GDM1 (cell line): ENCODE data around the gene KCNN4.
"Not testable (repeated sequence)": the region's sequence is repeated elsewhere in the genome, so short reads cannot be mapped to it uniquely, and the experiment has no call there.

ENCODE experiments used
- DNase-seq: peaks from one replicate; lab custom pipeline; 2025; lab: John Stamatoyannopoulos, UW

Gene KCNN4

DNA sequence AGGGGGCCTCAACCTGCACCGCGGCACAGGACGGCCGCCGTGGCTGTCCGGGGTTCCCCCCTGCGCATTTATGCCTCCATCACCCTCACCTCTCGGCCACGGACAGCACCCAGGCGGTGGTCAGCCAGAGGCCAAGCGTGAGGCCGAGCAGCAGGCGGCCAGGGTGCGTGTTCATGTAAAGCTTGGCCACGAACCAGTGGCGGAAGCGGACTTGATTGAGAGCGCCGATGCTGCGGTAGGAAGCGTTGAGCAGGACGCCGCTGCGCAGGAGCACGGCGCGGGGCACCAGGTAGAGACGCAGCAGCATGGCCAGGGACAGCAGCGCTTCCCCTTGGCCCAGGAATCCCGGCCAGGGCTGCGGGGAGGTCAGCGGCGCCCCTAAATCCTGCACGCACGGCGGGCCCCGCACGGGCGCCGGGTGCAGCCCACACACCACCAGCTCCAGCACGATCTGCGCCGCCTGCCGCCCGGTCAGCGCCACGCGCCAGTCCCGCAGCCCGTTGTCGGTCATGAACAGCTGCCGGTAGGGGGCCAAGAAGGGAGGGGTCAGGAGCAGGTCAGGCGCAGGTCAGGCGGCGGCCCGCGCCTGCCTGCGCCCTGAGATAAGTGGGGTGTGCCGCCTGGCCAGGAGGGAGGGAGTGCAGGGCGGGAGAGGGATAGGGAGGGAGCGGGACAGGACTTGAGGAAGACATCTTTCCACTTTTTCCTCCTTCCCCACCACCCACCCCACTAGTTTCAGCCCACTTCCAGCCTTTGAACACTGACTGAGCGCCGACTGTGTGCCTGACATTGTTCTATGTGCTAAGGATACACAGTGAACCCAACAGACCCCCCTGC lies 6.5 kb downstream of the KCNN4 start:
- DNase-seq, result no peak

DNA sequence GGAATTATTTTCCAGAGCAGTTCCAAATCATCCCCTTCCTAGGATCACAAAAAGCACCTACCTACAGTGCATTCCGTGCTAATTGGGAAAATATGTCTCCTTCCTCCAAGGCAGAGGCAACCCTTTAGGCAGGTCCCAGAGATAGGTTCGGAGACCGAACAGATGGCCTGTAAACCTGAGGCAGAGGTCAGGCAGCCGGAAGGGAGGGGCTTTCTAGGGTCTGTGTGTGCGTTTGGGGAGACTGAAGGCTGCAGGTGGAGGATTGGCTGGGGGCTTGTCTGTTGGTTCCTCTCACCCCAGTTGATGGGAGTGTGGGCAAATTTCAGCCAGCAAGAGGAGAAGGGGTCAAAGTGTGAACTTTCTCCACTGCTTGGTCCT lies 7.1 kb downstream of the KCNN4 start:
- DNase-seq, result no peak

DNA sequence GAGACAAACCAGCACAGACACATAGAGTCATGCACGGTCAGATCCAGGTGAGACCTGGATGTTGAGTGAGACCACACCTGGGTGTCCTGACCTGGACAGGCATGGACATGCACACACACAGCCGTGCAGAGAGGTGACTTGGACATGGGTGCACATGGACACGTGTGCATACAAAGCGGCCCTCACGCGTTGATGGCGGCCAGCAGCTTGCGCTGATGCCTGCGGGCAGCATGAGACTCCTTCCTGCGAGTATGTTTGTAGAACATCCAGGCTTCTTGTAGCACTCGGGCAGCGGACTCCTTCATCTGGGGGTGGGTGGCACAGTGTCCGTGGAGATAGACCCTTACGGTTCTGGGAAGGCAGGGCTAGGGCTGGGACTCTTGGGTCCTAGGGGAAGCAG lies 11.5 kb downstream of the KCNN4 start:
- no peak for DNase-seq

DNA sequence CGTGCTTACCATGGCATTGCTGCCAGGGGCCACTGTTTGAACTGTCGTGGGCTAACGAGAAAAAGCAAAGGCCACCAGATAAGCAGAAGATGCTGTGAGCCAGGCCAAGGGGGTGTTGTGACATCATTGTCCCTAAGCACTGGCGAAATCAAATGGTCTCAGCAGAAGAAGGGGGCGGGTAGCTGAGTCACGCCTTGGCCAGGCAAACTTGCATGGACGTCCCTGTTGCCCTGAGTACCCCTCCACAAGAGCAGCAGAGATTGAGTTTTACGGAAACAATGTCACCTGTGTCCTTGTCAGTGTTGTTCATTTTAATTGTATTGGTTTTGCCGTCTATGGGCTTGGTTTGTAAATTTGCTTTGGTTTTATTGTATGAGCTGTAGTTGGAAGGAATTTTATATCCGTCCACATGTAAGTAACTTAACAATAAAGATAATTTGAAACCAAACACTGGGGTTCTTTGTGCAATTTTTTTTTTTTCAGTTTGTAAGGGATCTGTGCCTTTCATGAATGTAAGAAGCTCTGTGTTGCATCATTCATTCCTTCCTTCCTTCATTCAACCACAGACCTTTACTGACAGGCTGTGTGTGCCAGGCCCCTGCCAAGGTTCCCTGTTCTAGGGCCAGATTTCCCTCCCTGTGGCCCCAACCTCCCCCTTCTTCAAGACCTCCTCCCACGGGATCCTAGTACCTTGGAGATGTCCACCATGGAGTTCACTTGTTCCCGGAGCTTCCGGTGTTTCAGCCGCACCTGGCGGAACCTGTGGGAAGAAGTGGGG lies 12.3 kb downstream of the KCNN4 start:
- DNase-seq, result no peak

DNA sequence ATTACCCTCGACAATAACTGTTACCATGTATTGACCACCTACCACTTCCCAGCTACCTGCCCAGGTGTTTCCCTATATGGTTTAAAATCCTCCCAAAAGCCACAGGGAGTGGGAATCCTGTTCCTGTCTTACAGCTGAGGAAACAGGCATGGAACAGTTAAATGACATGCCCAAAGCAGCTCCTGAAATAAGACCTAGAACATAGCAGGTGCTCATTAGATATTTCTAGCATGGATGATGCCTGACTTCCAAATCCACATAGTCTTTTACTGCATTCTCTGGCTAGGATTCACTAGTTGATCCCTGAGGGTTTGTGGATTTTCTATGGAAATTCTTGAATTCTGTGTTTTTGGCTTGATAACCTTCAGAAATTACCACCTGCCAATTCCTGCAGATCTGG lies 13.0 kb downstream of the KCNN4 start:
- no peak for DNase-seq

DNA sequence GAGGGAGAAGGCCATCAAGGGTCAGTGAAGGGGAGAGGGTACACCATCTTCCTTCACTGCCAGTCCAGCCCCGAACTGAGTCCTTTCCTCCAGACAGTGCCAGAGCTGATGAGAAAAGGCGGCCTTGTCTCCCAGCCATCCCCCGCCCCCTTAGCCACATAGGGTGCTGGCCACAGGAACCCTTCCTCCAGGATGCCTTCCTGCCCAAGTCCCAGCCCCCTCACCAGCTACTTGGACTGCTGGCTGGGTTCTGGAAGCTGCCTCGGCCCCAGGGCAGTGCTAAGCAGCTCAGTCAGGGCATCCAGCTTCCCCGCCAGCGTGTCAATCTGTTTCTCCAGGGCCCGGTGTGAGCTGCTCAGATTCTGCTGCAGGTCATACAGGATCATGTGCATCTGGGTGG lies 13.5 kb downstream of the KCNN4 start:
- DNase-seq, result no peak

DNA sequence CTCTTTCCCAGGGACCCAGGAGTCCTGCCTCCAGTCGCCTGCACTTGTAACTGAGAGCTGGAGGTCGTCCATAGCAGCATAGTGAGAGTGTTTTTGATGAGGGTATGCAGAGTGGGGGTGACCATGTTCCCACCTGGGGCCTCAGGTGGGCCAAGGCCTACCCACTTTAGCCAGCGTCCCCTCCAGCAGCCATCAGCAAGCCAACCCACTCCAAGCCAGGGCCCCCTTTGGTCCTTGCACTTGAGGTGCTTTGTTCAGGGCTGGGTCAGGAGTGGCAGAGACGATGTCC lies 14.1 kb downstream of the KCNN4 start:
- DNase-seq, result no peak

DNA sequence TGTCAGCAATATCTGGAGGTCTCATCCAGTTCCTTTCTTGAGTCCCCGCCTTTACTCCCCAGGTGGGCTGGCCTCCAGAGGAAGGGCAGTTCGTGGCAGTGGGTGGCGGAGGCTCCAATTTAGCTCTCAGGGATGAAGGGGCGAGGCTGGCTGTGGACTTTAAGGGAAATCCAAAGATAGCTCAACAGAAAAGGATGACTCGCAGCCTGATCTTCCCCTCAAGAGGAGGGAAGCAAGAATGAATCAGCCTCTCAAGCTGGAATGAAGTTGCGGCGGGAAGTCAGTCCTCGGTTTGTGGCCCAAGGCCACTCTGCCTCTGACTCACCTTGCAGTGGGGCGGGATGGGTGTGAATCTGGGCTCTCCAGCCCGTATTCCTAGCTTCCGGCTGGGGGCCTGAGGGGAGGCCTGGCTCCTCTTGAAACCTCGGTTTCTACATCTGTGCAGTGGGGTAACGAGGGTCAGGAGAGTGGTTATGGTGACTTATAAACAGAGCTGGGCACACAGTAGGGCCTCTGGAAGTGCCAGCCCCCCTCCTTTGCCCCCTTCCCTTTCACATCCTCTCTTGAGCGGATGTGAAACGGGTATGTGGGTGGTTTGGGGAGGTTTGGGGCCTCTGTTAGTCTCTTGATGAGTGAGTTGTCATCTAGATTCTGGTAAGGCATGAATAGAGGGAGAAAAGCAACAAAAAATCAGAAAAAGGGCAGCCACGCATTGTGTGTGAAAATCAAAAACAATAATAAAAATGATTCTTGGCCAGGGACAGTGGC lies 15.5 kb downstream of the KCNN4 start:
- DNase-seq, result peak; percentile 82

DNA sequence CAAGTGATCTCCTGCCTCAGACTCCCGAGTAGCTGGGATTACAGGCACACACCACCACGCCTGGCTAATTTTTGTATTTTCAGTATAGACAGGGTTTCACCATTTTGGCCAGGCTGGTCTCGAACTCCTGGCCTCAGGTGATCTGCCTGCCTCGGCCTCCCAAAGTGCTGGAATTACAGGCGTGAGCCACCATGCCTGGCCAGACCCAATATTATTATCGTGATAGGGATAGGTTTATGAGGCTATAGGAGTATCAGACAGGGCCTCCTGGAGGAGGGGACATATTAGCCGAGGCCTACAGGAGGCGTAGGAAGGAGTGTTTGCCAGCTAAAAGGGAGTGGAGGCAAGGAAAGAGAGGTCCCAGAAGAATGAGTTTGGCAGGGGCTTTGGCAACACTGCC lies 16.1 kb downstream of the KCNN4 start:
- not testable (repeated sequence) for DNase-seq

DNA sequence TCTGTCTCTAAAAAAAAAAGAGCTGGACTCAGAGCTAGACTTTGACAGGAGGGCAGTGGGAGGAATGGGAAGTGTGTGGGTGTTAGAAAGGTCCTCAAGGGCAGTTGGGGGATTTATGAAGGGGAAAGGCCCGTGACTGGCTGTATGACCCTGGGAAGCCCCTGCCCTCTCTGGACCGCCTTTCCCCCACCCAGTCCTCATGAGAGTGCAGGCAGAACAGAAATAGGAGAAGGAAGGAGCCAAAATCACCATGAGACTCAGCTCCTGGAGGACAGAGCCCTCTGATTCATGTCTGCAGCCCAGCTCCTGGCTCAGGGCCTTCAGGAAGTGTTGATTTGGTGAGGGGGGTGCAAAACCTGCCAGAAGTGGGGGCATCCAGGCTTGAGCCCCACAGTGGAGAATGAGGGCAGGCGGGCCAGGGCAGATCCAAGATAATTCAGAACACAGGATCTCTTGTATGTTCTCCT lies 17.3 kb downstream of the KCNN4 start:
- DNase-seq, result no peak

DNA sequence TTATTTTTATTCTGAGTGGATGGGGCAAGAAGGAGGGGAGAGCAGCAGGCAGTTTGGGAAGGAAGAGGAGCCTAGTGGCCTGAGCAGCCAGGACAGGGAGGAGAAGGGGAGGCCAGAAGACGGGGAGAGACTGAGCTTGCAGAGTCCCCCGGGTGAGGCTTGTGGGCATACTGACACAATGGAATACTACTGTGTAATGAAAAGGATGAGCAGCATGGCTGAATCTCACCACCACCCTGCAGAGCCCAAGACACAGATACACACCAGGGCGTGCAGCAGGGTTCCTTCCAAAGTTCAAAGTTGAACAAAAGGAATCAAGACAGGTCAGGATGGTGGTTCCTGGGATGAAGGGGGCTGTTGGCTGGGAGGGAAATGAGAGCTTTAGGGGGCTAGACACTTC lies 18.0 kb downstream of the KCNN4 start:
- DNase-seq, result no peak

DNA sequence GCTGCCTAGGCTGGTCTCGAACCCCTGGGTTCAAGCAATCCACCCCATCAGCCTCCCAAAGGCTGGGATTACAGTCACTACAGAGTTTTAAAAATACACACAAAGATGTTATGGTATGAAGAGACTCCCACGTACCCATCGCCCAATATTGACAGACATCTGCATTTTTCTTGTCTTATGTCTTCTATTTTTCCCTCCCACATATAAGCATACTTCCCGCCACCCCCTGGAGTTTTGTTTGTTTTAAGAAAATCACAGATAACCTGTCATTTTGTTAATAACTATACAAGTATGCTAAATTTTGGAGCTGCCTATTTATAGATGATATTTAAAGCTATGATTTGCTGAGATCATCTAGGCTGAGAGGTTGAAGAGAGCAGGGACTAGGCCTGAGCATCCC lies 19.8 kb downstream of the KCNN4 start:
- no peak for DNase-seq

DNA sequence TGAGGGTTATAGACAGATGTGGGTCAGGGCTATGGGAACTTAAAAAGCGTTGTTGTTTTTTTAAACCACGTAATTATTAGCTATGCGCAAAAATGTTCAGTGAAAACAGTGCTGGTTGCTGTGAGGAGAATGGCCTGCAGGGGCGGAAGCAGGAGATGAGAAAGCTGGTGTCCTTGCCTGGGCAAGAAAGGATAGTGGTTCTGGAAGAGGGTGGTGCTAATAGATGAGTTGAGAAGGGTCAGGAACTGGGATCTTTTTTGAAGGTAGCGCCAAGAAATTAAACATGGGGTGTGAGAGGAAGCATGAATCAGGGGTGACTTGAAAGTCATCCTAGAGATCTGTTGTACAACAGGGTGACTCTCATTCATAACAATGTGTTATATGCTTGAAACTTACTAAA lies 21.3 kb downstream of the KCNN4 start:
- no peak for DNase-seq

DNA sequence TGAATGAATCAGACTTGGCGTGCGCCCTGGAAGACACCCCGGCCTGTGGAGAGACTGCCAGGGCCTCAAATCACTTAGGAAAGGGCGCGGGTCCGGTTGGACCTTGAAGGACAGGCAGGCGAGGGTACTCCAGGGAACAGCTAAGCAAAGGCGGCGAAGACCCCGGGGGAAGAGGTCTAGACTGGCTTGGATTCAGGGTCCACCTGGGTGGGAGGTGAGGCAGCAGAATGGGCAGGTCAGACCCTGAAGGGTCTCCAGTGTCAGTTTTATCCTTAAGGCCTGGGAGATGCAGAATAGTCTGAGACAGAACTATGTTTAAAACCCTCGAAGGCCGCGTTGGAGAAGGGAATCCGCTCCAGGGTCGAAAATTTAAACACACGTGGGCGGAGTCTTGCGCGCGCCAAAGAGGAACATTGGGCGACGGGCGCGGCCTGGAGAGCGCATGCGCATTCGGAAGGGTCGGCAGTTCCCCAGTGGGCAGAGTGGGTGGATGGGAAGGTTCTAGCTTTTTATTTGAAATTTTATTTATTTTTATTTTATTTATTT lies 25.4 kb downstream of the KCNN4 start:
- peak; percentile 70 for DNase-seq

DNA sequence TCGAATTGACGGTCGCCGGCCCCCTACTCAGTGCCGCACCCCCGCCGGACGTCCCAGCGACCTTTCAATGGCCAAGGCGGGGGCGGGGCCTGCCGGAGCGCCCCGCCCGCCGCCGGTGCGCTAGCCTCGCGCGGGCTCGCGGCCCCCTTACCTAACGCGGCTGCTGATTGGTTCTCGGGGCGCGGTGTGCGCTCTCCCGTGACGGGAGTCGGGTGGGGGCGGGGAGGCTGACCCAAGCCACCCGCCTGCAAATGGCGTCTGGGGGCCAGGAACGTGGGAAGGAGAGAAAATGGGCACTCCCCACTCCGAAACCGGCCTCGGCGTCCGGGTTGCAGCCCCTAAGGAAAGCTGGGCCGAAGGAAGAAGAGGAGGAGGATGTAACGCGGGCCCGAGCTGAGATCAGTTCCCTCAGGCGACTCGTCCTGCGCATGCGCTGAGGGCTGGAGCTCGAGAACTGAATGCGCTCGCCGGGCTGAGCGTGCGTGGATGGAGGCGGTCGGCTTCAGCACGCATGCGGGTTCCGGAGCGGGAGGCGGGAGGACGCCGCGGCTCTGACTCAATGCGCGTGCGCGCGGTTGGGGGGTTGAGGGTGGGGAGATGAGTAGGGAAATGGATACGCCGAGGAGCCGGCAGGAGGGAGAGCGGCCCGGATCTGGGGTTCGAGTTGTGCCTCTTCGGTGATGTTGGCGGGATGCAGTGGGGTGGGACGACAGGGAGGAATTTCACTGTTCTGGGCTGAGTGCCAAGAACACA lies 26.1 kb downstream of the KCNN4 start, which contains the start of gene SMG9:
SMG9 (minus strand) TSS at position 460 of the 753 bp plus-strand sequence. CDS start 4,221 bp downstream, outside the sequence.
- DNase-seq, result peak; percentile 96

DNA sequence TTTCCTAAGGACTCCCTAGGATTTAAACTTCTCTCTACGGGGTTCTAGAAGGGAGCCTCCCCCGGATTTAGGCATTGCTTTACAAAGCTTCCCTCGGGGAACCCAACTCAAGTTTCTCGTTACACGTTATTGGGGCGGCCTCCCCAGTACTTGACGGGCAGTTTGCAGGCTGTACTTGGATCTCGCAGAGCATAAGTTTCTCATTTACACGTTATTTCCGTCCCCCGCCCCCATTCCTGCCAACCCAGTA lies 26.6 kb downstream of the KCNN4 start:
- no peak for DNase-seq

DNA sequence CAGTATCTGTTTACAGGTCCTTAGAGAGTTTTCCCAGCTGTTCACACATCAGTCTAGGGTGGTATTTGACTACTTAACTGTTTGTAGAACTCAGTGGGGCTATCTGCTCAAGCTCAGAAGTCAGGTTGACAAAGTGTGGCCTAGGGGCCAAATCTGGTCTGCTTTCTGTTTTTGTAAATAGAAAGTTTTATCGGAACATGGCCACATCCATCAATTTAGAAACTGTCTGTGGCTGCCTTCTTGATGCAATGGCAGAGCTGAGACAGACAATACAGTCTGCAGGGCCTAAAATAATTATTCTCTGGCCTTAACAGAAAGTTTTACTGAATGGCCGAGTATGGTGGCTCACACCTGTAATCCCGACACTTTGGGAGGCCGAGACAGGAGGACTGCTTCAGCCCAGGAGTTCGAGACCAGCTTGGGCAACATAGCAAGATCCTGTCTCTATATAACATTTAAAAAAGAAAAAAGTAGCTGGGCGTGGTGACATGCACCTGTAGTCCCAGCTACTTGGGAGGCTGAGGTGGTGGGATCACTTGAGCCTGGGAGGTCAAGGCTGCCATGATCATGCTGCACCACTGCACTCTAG lies 28.4 kb downstream of the KCNN4 start:
- DNase-seq, result no peak

DNA sequence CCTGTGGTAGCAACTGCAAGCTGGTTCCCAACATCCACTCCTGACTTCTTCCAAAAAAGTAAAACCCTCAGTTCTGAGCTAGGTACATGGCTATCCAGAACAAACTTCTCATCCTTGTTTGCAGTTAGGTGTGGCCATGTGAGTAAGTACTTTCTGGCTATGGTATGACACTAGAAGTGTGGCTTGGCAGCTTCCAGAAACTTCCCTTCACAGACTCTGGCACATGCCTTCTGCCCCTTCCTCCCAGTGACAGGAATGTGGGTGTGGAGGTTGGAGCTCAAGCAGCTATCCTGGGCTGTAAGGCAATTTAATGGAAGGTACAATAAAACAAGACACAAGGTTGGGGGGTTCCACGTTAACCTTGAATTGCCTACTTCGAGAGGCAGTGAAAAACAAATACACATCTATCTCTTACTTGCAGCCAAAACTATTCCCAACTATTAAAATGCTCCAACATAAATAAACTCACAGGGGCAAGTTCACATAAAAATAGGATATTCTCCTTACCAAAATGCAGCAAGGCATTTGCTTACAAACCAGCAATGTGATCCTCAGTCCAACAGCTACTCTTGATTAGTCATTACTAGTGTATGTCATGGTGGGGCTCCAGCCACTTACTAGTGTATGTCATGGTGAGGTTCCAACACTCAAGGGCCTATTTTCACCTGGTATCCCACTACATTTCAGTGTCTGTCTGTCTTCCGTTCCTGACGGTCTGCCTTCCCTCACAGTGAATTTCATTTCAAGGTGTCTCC lies 29.1 kb downstream of the KCNN4 start:
- no peak for DNase-seq

DNA sequence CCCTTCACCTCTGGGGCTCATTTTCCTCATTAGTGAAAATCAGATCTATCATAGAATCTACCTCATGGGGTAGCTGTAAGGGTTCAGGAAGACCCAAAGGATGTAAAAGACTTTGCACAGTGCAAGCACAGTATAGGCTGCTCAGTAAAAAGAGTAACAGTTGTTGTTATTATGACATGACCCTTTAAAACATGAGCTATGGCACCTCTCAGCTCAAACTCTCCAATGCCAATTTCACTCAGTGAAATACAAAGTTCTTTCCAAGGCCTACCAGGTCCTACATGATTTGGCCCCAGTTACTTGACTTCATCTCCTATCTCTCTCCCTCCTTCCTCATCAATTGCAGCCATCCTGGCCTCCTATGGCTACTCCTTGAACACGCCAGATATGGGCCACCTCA lies 30.9 kb downstream of the KCNN4 start:
- DNase-seq, result no peak

DNA sequence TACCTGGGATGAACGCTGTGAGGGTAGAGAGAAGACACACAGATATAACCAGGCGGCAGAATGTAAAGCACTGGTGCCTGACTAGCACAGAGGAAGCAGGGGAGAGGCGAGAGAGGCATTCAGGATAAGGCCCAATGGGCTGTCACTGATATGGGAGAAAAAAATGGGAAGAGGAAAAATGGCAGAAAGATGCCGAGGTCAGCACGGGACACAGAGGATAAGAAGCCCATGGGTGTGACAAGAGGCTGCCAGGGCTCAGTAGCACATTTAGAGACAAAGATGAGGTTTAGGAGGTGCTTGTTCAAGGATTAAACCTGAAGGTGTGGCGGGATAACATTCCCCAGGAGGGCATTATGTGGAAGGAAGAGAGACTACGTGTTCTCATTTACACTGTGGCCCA lies 31.6 kb downstream of the KCNN4 start:
- no peak for DNase-seq

DNA sequence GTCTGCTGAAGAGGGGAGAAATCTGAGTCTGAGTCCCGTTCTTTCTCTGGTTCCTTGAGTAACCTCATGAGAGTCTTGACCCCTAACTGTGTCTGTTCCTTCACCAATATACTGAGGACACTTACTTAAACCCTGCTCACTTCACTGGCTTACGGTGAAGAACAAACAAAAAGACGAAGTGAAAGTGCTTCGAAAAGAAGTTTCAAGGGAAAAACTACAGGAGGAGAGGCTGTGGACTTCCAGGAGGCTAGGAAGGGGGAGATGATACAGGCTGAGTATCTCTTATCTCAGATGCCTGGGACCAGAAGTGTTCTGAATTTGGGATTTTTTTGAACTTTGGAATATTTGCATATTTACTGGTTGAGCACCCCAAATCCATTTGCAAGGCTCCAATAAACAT lies 32.1 kb downstream of the KCNN4 start:
- DNase-seq, result no peak
